ENCODE measurements around the gene CACNA1H.

CACNA1H gene

DNA sequence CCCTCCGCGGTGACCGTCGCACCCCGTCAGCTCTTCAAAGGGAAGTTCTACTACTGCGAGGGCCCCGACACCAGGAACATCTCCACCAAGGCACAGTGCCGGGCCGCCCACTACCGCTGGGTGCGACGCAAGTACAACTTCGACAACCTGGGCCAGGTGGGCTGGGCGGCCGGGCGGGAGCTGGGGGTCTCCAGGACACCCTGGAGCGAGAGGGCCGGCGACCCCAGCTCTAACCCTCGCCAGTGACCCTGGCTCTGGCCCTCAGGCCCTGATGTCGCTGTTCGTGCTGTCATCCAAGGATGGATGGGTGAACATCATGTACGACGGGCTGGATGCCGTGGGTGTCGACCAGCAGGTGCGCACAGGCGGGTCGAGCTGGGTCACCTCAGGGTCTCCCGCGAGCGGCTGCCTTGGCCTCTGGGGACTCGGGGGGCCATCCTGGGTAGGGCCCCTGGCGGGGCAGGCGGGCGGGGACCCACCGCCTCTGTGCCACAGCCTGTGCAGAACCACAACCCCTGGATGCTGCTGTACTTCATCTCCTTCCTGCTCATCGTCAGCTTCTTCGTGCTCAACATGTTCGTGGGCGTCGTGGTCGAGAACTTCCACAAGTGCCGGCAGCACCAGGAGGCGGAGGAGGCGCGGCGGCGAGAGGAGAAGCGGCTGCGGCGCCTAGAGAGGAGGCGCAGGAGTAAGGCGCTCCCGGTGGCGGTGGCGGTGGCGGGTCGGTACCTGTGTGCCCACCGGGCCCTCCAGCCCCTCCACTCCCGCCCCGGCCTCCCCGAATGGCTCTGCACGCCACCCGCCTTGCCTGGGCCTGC is 58.8 kb downstream of the CACNA1H start:
- TF ChIP-seq, protein P1, sequence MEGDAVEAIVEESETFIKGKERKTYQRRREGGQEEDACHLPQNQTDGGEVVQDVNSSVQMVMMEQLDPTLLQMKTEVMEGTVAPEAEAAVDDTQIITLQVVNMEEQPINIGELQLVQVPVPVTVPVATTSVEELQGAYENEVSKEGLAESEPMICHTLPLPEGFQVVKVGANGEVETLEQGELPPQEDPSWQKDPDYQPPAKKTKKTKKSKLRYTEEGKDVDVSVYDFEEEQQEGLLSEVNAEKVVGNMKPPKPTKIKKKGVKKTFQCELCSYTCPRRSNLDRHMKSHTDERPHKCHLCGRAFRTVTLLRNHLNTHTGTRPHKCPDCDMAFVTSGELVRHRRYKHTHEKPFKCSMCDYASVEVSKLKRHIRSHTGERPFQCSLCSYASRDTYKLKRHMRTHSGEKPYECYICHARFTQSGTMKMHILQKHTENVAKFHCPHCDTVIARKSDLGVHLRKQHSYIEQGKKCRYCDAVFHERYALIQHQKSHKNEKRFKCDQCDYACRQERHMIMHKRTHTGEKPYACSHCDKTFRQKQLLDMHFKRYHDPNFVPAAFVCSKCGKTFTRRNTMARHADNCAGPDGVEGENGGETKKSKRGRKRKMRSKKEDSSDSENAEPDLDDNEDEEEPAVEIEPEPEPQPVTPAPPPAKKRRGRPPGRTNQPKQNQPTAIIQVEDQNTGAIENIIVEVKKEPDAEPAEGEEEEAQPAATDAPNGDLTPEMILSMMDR (IDR thresholded peaks at IDR 0.05; ENCODE audit: low read length, missing control alignments): no peak
- no peak for DNase-seq (ENCODE audit: low read depth)
- no peak overlapping the region for H3K4me3 ChIP-seq (replicated peaks; ENCODE audit: low read depth, low read length)

DNA sequence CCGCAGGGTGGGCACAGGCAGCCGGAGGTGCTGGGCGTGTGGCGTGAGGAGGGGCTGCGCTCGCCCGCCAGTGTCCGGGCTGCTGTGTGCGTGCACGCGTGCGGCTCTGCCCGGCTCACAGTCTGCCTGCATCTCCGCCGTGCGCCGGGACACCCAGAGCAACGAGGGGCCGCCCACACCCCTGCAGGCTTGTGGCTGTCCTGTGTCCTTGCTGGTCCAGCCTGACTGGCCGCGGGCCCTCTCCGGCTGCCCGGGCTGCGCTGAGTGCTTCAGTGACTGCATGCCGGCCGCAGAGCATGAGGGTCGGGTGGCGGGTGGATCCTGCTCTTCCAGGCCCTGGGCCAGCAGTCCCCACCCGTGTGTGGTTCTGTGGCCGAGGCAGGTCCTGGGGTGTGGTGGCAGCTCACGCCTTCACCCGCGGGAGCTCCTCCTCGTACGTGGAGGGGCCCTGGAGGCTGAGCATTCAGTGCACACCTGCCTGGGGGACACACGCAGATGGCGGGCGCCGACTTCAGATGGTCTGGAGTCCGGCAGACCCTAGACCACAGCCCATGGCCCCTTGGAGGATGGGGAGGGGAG is 59.8 kb downstream of the CACNA1H start:
- no peak overlapping the region for H3K4me3 ChIP-seq (replicated peaks; ENCODE audit: low read depth, low read length)
- DNase-seq (ENCODE audit: low read depth): no peak
- TF ChIP-seq, protein P1 (IDR thresholded peaks at IDR 0.05; ENCODE audit: low read length, missing control alignments): no peak

DNA sequence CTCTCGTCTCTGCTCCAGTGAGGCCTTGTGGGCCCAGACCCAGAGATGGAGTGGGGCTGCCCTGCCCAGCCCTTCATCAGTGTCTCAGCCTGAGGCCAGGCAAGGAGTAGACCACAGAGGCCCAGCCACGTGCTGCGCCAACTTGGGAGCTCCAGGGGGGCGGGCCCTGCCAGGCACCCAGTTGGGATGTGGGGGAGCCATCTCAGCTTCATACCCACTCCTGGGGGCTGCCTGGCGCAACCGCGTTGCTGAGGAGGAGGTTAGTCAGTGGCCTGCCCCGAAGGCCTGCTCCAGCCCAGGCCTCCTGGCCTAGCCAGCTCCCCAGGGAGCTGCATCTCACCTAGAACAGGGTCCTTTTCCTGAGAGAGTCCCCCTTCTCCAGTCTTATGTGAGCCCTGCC is 60.3 kb downstream of the CACNA1H start:
- TF ChIP-seq, protein P1 (IDR thresholded peaks at IDR 0.05; ENCODE audit: low read length, missing control alignments): no peak
- H3K4me3 ChIP-seq (replicated peaks; ENCODE audit: low read depth, low read length): no peak overlapping the region
- DNase-seq (ENCODE audit: low read depth): no peak

GRCh38 chr16:1213796-1214372 is 61.0 kb downstream of the CACNA1H start:
- TF ChIP-seq, protein P1 (IDR thresholded peaks at IDR 0.05; ENCODE audit: low read length, missing control alignments): no peak
- H3K4me3 ChIP-seq (replicated peaks; ENCODE audit: low read depth, low read length): no peak overlapping the region
- DNase-seq (ENCODE audit: low read depth): no peak

- H3K4me3 ChIP-seq (replicated peaks; ENCODE audit: low read depth, low read length): no peak overlapping the region
- DNase-seq (ENCODE audit: low read depth): no peak
- TF ChIP-seq, protein P1 (IDR thresholded peaks at IDR 0.05; ENCODE audit: low read length, missing control alignments): no peak
These were observed 61.8 kb downstream of the CACNA1H start for GRCh38 chr16:1214719-1215118.

- DNase-seq (ENCODE audit: low read depth): no peak
- H3K4me3 ChIP-seq (replicated peaks; ENCODE audit: low read depth, low read length): no peak overlapping the region
- TF ChIP-seq, protein P1 (IDR thresholded peaks at IDR 0.05; ENCODE audit: low read length, missing control alignments): no peak
These were observed 62.8 kb downstream of the CACNA1H start for GRCh38 chr16:1215574-1216295.
